Ovary (tissue), 3 donors: Measurements from ENCODE around the gene SURF6.

Source experiments
- CTCF ChIP-seq, 3 donors: fragments of 450-650 bp in 2 of 3; fragments of 200-600 bp in 1 of 3; IDR thresholded peaks; one replicate each; pipeline versions ENCODE4 v1.5.1 to v1.8.0; 2016 to 2022; ENCODE audit warnings: antibody characterized with exemption in 3 of 3, mild to moderate bottlenecking in 1 of 3
- POLR2A ChIP-seq: fragments of 450-650 bp; IDR thresholded peaks from one replicate; pipeline ENCODE4 v1.6.1; 2017; ENCODE audit warnings: antibody characterized with exemption, mild to moderate bottlenecking, moderate library complexity
- donor health status: DM: no; HTN: no; CAD: no.

- no peak for TF ChIP-seq CTCF (IDR thresholded peaks at IDR 0.05)
- no peak for TF ChIP-seq POLR2A
Observed at GRCh38 chr9:133333566-133333965, 2.4 kb downstream of the SURF6 start.
